ENCODE results near the gene GALNT9. TPM values are rescaled to one million over a fixed set of nuclear protein-coding genes. Genes with fewer than 3 reads are reported as not detected.
"Not testable (repeated sequence)": the region's sequence is repeated elsewhere in the genome, so short reads cannot be mapped to it uniquely, and the experiment has no call there.

The GALNT9 gene
- total RNA-seq, 1 donor from 2014 or later, result 0.33 TPM

DNA sequence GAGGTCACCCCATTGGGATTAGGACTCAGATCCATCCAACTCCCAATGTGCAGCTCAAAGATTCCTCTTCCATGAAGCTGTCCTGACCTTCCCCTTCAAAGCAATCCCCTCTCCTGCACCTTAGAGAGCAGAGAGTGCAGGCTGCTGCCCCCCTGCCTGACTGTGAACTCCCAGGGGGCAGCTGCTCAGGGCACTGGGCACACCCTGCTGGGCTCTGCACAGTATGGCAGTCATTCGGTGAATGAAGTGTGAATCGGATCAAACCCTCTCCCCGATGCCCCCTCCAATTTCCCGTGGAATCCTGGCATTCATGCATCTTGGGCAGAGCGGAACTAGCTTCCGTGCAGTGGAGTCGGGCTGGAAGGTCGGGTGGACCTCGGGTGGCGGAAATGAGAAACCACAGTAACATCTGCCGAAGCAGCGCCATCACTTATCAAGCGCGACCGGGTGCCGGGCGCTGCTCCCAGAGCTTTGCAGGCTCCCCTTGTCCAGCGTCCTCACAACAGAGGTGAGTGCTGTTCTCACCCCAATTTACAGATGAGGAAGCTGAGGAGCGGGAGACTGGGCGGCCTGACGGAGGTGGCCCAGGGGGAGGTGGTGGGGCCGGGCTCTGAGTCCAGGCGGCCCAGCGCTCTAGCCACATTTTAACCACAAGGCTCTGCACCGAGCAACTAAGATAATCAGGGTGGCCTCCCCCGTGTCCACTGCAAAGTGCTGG is 14.7 kb downstream of the GALNT9 start:
- no peak for DNase-seq (ENCODE audit: low read depth, low spot score)

DNA sequence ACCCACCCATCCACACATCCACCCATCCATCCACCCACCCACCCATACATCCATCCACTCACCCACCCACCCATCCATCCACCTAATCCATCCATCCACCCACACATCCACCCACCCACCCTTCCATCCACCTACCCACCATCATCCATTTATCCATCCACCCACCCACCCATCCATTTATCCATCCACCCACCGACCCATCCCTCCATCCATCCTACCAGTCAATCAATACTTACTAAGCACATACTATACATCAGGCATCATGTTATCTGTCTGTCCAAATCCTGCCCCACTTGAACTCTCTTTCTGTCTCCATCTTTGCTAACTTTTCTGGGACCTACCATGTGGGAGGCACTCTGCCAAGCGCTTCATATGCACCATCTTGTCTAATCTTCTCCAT is 15.4 kb downstream of the GALNT9 start:
- no peak for DNase-seq (ENCODE audit: low read depth, low spot score)

DNA sequence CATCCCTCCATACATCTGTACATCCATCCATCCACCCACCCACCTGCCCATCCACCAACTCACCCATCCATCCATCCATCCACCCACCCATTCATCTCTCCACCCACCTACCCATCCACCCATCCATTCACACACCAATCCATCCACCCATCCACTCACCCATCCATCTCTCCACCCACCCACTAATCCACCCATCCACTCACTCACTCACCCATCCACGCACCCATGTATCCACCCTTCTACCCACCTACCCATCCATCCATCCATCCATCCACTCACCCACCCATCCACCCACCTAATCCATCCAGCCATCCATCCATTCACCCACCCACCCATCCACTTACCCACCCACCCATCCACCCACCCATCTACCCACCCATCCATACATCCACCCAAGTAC is 16.2 kb downstream of the GALNT9 start:
- no peak for DNase-seq (ENCODE audit: low read depth, low spot score)

DNA sequence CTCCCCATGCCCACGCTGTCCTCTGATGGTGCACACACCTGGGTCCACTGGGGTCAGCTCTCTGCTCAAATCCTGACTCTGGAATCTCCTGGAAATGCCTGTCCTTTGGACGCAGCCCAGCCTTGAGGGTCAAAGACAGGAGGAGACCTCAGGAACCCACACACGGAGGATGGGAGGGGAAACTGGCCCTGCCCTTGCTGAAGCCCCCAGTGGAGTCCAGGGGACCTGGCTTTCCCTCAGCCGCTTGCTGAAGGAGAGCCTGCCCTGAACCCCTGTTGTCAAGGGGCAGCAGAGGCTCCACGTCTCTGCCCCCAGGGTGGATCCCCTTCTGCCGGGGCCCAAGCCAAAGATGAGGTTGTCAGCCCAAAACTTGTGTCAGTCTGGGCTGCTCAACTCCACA is 16.9 kb downstream of the GALNT9 start:
- DNase-seq (ENCODE audit: low read depth, low spot score), result no peak

DNA sequence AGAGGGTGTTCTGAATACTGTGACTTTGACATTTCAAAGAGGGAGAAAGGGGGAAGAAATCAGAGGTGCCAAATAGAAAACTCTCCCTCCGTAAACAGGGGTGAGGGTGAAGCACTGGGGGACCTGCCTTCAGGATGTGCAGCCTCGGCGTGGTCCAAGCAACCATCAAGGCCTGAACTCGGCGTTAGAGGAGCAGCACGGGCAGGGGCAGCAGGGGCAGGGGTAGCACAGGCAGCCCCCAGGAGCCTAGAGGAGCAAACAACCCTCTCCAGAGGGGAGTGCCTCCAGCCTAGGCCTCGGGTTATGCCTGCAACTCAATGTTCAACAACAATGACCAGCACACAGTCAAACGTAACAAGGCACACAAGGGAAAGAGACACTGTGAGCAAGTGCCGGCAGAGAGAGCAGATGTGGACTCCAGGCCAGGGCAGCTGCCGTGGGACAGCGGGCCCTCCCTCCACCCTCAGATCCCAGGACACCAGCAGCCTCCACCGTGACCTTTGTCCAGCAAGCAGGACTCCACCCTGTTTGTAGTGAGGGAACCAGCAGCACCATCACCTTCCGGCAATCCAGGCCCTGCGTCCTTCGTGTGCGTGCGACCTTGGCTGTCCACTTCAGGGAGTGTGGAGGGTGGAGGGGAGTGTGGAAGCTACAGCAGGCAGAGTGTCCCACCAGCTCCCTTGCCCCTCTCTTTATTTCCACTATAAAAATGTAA is 18.0 kb downstream of the GALNT9 start:
- DNase-seq (ENCODE audit: low read depth, low spot score), result no peak

DNA sequence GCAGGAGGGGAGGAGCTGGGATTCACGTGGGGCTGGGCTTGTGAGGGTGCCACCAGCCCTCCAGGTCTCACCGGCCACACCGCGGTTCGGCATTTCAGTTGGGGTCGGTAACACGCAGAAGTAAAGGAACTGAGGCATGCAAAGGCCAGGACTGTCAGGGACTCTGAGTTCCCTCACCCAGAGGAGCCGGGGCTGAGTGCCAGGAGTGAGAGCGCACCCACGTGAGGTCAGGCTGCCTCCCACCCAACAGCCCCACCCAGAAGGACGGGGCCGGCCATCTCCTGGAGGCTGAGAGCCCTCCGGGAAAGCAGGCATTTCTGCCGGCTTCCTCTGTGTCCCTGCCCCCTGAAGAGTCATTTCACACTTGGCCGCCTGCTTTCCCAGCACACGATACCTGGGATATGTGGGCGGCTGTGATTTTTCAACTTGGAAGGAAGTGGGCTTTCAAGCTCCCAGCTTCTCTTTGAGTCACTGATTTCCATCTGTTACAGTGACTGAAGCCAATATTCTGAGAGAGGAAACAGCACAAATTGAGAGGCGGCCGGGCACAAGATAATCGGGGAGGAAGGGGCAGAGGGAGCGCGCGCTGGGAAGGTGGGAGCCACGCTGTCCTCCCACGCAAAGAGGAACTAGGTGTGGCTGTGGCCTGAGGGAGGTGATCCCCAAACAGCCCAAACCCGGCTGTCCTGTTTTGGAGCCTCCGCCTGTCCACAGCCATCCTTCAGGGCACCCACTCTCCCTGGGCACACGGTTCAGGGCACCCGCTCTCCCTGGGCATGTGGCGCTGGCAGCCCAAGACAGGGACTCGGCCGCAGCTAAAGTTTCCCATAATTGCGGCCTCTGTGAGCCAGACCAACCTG is 19.0 kb downstream of the GALNT9 start:
- no peak for DNase-seq (ENCODE audit: low read depth, low spot score)

DNA sequence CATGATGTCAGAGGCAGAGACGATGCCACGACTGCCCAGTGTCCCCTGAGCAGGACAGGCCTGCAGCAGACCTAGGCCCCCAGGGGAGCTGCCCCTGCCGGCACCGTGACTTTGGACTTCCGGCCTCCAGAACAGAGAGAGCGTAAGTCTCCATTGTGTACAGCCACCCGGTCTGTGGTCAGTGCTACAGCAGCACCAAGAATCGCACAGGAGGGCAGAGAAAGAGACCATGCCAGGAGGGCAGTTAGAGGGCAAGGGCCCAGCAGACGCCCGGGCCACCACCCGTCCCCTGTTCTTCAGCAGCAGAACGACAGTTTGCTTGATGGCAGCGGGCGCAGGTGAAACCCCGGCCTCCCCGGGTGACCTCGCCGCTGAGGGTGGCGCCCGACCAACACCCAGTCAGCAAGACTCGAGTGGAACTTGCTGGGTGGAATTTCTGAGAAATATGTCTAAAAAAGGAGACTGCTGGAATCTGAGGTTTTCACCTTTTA is 19.7 kb downstream of the GALNT9 start:
- no peak for DNase-seq (ENCODE audit: low read depth, low spot score)

DNA sequence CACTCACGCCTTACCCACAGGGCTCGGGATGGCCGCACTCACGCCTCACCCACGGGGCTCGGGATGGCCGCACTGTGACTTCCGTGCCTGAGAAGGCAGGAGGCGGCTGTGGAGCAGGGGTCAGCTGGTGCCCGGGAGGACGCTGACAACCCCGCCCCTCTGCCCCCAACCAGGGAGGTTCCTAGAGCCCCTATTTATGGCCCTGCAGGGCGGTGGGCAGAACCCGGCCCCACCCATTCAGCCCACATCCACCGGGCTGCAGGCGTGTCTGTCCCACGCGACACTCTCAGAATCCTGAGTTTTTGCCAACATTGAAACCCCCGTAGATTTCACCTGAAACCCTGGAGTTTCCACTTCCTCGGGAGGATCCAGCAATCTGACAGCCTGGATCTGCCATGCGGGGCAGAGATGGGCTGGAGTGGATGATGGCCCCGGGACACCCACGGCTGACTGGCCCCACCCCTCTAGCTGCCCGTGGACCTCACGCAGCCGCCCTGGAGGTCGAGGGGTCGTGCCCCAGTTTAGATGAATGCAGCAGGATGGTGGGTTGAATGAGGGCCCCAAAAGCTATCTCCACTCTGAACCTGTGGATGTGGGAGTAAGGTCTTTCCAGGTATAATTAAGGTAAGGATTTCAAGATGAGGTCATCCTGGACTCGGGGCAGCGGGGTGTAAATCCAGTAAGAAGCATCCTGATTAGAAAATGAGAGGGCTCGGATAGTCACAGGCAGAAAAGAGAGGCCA is 20.4 kb downstream of the GALNT9 start:
- no peak for DNase-seq (ENCODE audit: low read depth, low spot score)

DNA sequence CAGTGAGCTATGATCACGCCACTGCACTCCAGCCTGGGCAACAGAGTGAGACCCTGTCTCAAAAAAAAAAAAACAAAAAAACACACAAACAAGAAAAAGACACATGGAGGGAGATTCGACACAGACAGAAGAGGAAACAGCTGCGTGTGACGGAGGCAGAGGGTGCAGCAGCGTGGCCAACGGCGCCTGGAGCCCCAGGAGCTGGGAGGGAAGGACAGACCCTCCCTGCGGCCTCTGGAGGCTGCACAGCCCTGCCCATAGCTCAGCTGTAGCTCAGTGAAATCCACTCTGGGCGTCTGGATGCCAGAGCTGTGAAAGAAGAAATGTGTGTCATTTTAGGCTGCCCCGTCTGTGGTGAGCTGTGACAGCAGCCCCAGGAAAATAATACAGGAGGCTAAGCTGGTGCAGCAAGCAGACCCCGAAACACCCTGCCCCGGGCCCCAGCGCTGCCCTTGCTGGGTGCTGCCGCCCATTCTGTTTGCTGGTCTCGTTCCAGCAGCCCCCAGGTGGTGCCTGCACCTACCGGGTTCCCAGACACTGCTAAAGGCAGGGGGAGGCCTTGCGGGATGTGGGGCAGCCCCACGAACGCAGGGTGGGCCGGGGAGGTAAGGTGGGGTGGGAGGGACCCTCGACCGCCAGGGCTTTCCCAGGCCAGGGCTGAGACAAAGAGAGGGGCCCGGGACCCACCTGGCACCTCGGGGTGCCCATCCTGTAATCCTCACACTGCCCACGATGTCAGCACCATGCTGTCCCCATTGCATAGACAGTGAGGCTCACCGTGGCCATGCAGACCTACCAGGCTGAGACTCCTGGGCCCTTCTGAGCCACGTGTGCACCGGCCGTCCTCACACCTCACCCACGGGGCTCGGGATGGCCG is 21.2 kb downstream of the GALNT9 start:
- DNase-seq (ENCODE audit: low read depth, low spot score), result no peak

DNA sequence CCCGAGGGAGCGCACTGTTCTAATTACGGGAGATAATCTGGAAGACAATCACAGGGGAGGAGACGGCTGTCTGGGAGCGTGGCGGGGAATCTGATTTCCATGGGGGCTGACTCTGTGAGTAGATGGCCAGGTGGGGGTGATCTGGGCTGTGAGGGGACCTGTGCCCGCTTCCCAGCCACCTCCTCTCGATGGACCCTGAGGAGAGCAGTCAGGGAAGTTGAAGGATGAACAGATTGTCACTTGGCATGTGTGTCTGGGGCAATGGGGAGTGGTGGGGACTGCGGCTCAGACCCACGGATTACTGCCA is 22.6 kb downstream of the GALNT9 start:
- no peak for DNase-seq (ENCODE audit: low read depth, low spot score)

DNA sequence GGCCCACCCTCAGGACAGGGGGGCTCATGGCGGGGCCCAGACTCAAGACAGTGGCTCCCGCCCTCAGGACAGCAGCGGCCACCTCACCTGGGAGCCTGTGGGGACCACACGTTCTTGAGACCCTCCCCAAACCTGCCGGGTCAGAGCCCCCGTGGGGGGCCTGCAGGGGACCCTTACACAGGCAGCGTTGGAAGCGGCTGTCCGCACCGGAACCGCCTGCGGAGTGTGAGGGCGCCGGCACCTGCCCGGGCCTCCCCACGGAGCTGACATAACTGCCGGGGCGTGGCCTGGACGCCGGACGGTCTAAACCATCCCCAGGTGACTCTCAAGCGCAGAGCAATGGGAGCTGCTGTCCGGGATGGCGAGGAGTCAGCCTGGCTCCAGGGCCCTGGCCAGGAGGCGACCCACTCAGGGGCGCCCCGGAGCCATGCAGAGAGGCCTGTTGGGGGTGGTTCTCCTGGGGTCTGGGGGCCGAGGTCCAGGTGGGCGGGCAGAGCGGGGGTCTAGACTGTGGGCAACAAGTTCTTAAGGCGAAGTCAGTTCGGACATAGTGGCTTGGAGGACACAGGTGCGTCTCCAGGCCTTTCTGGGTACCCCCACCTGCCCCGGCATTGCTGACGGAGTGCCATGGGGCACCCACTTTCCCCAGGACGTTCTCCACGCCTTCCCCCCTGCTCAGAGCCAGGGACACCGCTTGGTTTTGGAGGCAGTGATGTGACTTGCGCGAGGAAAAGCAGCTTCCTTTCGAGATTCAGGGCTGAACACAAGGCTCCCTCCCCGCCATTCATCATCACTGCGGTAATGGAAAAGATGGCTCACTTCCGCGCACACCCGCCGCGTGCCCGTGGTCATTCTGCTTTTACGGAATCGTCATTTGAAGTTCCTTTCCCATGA is 23.2 kb downstream of the GALNT9 start:
- DNase-seq (ENCODE audit: low read depth, low spot score), result no peak

DNA sequence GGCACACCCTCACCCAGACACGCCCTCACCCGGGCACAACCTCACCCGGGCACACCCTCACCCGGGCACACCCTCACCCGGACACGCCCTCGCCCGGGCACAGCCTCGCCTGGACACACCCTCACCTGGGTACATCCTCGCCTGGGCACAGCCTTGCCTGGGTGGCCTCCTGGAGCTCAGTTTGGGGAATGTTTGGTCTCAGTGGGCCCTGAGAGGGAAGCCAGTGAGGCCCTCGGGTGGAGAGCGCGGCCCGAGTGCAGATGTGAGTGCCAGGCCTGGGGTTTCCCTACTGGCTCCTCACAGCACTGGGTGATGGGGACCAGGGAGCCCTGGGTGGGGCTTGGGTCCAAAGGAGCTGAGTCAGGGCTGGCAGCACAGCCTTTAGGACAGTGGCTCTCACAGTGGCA is 23.8 kb downstream of the GALNT9 start:
- DNase-seq (ENCODE audit: low read depth, low spot score), result no peak

DNA sequence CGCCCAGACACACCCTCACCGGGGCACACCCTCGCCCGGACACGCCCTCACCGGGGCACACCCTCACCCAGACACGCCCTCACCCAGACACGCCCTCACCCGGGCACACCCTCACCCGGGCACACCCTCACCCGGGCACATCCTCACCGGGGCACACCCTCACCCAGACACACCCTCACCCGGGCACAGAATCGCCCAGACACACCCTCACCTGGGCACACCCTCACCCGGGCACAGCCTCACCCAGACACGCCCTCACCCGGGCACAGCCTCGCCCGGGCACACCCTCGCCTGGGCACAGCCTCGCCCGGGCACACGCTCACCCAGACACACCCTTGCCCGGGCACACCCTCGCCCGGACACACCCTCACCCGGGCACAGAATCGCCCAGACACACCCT is 24.5 kb downstream of the GALNT9 start:
- not testable (repeated sequence) for DNase-seq (ENCODE audit: low read depth, low spot score)

DNA sequence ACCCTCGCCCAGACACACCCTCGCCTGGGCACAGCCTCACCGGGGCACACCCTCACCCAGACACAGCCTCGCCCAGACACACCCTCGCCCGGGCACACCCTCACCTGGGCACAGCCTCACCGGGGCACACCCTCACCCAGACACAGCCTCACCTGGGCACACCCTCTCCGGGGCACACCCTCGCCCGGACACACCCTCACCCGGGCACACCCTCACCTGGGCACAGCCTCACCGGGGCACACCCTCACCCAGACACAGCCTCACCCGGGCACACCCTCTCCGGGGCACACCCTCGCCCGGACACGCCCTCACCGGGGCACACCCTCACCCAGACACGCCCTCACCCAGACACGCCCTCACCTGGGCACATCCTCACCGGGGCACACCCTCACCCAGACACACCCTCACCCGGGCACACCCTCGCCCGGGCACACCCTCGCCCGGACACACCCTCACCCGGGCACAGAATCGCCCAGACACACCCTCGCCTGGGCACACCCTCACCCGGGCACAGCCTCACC is 25.5 kb downstream of the GALNT9 start:
- not testable (repeated sequence) for DNase-seq (ENCODE audit: low read depth, low spot score)

DNA sequence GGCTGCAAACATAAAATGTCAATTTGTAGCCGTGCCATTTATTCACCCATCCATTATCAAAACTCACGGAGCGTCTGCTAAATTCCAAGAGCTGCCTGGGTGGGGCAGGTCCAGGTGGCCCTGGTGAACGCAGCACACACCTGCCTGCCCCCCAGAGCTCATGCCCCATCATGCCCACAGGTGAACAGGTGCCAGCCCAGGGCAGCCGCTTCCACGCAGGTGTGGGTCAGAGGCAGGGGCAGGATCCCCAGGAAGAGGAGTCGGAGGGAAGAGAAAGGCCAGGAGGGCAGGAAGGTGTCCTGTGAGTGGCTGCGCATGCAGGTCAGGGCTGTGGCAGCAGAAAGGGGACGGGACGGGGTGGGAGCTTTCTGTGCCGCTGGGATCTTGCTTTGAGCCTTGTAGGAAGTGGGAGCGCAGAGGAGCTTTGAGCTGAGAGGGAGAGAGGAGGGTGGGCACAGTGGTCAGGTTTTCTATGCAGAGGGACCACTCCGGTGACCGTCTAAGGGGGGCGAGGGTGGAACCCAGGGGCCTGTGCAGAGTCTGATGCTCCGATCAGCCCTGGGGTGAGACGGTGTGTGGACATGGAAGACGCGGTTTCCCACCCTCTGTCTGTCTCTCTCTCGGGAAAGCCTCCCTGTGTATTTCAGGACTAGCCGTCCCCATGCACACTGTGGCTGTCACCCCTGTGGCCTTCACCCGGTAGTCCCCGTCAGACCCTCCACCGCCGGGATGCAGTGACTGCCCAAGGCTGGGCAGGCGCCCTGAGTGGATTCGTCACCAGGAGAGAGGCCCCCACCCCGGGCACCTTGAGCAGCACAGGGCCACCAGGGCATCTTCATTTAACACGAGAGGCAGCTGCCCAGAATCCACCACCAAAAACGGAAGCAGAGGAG is 26.7 kb downstream of the GALNT9 start:
- no peak for DNase-seq (ENCODE audit: low read depth, low spot score)

DNA sequence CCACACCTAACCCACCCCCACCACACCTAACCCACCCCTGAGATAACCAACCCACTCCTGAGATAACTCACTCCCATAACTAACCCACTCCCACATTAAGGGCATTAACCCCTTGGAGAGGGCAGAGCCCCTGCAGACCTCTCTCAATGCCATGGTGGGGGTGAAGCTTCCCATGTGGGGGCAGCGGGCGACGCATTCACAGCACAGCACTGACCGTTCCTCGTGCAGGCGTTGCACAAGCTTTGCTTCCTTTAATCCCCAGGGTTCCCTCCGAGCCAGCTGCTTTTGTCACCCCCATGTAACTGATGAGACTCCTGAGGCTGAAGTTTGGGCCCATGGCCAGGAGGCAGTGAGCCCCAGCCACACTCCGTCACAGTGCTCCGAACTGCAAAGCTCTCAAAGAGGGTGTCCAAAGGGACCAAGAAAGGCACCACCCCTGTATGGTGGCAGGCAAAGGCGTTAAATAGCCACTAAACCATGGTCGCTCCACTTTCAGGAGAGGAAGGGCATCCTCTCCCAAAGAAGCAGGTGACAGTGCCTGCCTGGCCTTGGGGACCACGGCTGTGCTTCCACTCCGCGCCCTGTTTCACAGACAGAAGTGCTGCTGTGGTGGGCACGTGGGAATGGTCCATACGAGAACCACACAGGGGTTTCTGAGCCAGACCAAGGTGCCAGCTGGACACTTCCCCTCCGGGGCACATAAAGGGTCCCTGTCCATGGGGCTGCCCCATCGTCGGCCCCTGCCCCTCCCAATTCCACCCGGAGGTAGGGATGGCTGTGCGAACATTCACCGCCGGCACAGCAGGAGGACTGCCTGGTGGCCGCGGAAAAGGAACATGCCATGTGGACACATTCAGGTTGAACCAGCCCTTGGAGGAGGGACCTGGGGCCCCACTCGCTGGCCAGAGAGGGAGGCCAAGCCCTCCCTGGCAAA is 28.3 kb downstream of the GALNT9 start:
- no peak for DNase-seq (ENCODE audit: low read depth, low spot score)

DNA sequence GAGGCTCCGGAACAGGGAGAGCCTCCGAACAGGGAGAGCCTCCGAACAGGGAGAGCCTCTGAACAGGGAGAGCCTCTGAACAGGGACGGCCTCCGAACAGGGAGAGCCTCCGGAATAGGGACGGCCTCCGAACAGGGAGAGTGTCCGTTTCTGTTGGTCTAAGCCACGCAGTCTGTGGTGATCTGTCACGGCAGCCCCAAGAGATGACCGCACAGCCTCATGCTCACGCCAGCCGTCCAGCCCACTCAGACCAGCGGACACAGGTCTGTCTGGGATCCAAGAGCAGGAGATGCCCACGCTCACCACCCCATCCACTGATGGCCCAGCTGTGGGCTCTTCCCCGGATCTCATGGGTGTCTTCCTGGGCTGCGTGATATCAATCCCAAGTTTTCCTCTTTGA is 33.3 kb downstream of the GALNT9 start:
- no peak for DNase-seq (ENCODE audit: low read depth, low spot score)

All from pulmonary artery endothelial cell (primary cell).